Stimulated activated naive CD4-positive, alpha-beta T cell (primary cell): ENCODE data around the gene PFDN1.
A peak's percentile ranks its signal among the peaks of the same experiment; 100 is the strongest.

Experiments used
- DNase-seq, 6 experiments: peaks; one replicate each; lab custom pipeline; 2025; lab: John Stamatoyannopoulos, UW

The PFDN1 gene

DNA sequence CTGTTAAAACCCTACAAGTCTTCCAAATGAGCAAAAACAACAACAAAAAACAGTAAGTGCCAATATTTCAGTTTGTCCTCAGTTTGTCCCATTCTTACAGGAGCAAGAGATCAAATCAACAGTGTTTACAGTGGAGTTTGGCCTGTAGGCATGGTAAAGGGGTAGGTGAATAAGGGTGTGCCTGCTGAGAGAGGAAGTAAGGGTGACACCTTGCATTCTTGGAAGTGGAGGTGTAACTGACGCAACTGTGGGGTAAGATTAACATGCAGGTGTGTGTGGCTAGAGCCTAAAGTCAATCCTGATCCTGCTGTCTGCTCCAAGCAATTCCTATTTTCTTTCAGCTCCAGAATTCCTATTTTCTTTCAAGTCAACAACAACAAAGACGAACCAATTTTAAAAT, 43.4 kb downstream of the PFDN1 start:
- peak in 3 of 6 experiments; percentile 17 to 33 (median 19) for DNase-seq

DNA sequence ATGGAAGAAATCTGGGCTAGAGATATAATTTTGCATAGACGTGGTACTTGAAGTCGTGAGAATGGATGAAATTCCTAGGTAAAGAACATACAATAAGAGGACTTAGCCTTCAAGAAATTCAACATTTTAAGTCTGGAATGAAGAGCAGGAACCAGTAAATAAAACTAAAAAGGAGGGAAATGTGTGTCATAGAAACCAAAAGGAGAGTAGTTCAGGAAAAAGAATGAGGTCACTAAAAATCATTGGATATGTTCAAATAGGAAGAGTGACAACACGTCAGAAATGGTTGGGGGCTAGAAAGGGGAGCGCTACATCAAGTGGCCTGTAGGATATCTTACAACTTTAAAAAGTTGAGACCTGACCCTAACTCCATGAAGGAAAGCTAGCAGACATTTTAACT, 44.0 kb downstream of the PFDN1 start:
- no peak for DNase-seq

DNA sequence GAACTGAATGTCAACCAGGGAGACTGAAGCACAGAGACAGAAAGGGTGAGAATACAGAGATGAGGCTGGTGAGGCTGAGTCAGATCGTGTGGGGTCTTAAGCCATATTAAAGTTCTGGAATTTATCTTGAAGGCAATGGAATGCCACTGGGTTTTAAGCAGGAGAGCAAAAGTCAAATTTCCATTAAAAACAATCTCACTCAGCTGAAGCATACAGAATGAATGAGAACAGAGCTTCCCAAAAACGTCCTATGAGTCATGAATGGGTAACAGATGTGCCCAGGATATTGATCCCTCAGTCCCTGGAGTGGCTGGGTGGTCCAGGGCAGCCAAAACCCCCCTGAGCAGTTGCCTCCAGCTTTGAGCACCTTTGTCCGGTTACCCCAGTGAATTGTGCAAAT, 44.9 kb downstream of the PFDN1 start:
- DNase-seq, result no peak

DNA sequence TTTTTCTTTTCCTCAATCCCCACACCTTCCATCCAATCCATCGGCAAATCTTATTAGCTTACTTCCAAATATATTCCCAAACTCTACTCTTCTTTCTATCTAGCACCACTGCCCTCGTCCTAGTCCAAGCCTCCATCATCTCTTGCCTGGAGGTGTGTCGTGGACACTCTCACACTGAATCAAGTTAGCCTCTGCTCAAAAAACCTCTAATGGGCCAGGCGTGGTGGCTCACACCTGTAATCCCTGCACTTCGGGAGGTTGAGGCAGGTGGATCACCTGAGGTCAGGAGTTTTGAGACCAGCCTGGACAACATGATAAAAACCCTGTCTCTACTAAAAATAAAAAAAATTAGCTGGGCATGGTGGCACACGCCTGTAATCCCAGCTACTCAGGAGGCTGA, 46.2 kb downstream of the PFDN1 start:
- no peak for DNase-seq

DNA sequence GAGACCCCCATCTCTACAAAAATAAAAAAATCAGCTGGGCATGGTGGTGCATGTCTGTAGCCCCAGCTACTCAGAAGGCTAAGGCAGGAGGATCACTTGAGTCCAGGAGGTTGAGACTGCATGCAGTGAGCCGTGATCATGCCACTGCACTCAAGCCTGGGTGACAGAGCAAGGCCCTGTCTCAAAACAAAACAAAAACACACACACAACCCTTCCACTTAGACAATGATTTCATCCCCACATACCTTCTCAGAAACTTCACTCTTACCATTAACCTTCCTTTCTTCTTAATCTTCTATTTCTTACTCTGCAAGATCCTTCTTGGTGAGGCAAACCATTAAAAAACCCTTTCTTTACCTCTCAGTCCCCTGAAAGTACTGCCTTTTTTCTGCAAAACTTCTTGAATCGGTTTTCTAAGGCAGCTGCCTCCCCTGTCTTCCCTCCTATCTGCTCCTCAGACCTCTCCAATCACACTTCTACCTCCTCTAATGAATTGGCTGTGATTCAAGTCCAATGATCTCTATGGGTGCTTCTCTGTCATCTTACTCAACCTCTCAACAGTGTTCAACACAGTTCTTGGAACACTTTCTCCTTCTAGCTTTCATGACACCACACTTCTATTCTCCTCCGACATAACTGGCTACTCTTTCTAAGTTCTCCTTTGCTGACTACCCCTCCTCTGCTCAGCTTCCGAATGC, 47.3 kb downstream of the PFDN1 start:
- no peak for DNase-seq

DNA sequence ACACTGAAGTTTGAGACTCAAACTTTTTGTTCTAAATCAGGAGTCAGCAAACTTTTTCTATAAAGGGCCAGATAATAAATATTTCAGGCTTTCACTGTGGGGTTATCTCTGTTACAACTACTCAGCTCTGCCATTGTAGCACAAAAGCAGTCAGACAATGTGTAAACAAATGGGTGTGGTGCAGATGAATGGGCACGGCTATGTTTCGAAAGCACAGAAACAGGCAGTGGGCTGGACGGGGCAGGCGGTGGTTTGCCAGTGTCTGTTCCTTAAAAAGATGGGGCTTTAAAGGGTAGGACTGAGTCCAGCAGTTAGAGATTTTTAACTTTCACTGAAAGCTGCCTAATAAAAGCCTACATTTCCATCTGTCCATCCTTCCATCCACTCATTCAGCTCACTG, 48.9 kb downstream of the PFDN1 start:
- DNase-seq, result no peak

DNA sequence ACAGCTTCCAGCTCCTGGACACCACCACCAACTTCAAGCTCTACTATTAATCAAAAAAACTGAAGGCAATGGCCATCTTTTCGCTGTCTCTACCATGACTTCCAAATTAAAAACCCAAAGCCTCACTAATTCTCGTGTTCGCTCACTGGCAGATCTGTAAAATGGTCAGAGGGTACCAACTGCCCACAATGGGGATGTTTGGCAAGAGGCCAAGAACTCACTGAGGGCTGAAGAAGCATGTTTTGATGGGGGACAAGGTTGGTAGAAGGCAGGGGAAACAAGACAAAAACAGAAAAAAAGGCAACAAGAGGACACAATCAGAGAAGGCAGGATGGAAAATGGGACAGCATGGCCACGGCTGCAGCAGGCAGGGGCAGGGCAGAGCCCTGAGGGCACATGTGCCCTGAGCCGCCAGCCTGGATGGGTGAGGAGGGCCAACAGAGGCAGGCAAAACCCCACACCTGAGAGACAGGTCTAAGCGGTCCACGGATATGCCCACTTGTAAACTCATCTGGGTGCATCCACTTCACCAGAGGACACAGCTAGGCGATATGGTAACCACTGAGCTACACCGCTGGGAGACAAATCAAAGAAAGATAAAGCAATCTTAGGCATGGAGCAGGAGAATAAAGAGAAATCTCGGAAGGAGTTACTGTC, 50.3 kb downstream of the PFDN1 start:
- DNase-seq, result no peak

DNA sequence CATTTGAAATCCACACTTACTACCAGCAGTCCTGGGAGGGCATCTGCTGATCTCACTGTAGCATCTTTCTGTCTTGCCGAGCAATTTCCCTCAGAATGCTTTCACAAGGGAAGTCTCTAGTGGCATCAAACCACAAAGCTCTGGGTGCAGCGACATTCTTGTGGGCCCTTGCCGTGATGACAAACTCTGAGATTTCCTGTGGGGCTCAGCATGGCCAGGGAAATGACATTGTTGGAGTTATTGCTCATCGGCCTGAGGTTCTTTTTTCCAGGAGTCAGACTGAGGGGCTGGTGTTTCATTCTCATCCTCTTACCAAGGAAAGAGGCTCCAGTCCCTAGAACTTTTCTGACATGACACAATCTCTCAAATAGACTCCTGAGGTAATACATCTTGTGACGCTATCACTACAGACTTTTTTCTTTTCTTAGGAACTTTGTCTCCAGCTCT, 51.4 kb downstream of the PFDN1 start:
- peak in 3 of 6 experiments; percentile 12 to 39 (median 23) for DNase-seq

DNA sequence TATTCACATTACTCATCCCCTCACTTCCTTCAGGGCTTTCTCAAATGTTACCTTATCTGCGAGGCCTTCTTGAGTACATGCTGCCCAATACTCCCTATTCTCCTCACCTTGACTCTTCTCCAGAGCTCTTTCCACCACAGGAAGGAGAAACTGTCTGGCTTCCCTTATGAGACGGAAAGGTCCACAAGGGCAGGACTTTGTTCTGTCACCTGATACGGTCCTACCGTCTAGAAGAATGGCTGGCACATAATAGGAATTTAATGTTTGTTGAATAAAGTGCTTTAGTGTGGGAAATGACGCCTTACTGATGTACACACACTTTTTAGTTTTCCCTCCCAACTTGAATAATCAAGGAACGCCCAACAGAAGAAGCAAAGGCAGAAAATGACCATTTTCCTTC, 52.5 kb downstream of the PFDN1 start:
- no peak for DNase-seq

DNA sequence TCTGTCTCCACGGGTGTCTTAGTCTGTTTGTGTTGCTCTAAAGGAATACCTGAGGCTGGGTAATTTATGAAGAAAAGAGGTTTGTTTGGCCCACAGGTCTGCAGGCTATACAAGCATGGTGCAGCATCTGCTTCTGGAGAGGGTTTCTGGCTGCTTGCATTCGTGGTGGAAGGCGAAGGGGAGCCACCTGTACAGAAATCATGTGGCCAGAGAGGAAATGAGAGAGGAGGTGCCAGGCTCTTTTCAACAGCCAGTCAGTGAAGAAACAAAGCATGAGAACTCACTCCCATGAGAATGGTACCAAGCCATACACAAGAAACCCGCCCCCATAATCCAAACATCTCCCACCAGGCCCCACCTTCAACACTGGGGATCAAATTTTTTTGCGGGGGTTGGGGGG, 53.4 kb downstream of the PFDN1 start:
- DNase-seq, result no peak

DNA sequence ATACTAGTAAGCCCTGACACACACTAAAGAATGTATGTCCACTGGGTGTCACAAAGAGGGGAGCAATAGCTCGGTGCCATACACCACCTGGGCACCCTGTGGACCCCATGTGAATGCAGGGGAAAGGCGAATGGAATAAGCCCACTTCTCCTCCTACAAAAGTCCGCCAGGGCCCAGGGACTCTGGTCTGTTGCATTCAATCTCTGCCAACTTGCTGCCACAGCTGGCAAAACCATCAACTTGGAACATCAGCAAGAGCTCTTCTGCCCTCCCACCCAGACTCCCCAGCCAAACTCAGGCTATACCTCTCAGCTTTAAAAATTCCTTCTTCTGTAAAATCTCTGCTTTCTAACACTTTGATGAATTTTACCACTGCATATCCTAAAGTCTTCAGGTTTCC, 54.5 kb downstream of the PFDN1 start:
- DNase-seq, result no peak

DNA sequence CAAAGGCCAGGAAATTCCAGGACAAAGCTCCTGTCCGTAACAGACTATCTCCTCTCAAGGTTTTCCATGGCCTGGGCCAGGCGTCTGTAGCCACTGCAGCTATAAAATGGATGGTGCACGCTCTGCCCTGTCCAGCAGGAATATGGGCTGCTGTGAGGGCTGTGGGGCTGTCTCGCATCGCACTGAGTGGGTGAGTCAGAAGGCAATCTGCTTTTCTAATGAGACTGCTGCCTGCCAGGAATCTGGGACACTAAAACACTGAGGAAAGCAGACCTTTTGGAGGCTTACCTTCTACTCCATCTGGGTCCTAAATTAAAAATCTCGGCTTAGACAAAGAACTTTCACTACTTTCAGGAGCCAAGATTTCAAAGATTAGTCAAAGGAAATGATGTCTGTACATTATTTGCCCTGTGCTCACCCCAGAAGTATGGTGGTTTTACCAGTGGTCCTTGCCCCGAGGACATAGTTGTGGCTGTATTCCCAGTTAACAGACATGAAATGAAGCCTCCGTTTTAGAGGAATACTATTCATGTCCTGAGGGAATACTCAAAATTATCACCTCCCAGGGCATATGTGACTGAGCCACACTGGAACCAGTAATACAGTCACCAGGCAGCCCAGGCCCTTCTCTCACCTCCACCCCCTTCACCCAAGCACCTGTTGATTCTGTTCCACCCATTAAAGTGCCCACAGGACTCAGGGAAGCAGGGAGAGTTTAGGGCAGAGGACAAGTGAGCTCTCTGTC, 56.4 kb downstream of the PFDN1 start:
- DNase-seq, result no peak

DNA sequence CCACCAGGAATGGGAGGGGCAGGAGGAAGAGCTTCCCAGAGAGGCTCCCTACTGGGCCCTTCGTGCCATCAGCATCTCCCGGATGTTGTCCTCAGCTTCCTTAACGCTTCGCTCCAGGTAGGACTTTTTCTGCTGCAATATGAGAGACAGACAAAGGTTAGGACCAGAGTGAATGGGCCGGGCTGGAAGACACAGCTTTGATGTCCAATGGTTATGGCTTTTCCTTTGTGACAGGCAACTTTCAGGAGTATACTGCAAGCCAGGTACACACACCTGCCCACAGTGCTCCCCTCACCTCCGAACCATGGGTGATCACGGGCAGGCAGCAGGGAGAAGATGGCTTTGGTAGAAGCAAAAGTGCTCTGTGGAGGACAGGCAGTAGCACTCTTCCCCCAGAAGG, 57.0 kb downstream of the PFDN1 start:
- no peak for DNase-seq

DNA sequence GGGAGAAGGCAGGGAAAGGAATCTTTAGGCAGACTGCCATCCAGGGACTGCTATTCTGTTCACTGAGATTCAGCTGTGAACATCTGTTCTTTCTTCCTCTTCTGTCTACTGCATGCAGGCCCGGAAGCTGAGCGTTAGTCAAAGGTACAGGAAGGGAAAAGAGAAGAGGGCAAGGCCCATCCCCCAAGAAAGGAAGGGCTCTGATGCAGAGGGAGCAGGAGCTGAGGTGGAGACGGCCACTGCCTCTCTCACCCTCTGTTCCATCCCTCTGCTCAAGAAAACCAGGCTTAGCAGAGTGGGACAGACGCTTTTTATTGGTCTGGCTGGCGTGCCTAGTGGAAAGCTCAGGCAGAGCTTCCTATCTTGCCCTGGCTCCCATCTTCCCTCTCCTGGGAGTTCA, 57.6 kb downstream of the PFDN1 start:
- peak in 1 of 6 experiments; percentile 17 for DNase-seq

DNA sequence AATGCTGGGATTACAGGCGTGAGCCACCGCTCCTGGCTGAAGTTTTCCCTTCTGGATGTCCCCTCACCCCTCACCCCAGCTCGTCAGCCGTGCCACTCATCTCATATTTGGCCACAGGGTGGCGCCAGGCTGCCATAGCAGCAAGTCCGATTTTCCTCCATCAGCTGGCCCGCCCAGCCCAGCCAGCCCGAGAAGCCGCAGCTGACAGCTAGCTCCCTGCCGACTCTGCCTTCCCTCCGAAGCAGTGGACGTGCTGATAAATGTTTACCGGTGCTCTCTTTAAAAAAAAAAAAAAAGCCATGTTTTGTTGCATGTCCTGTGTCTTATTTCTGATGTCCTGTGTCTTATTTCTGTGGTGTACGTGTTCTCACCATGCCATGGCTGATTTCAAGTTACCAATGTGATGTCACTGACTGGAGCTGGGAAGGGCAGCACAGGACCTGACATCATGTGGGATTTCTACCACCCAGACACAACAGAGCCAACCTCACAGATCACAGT, 58.3 kb downstream of the PFDN1 start:
- DNase-seq, result peak; percentile 63 to 79 (median 70)

DNA sequence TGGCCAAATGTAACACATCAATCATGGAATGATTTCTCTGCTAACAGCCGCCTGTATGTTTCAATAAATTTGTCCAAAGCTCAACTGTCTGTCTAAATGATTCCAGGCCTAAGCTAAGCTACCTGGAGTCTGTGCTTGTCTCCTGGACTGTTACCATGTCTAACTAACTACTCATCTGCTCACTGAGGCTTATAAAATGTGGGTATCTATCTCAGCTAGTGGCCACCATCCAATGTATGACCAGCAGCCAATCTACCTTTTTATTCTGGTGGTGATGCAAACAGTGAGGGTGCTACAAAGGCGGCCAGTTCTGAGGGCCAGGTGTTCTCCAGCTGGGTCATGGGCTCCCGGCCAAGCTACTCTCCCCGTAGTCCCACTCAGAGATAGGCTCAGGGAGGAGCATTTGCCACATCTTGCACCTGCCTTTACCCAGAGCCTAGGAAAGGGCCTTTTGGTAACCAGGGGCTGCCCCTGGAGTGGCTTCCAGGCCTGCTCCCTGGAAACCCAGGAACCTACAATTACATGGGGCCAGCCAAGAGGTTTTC, 59.1 kb downstream of the PFDN1 start:
- no peak for DNase-seq

DNA sequence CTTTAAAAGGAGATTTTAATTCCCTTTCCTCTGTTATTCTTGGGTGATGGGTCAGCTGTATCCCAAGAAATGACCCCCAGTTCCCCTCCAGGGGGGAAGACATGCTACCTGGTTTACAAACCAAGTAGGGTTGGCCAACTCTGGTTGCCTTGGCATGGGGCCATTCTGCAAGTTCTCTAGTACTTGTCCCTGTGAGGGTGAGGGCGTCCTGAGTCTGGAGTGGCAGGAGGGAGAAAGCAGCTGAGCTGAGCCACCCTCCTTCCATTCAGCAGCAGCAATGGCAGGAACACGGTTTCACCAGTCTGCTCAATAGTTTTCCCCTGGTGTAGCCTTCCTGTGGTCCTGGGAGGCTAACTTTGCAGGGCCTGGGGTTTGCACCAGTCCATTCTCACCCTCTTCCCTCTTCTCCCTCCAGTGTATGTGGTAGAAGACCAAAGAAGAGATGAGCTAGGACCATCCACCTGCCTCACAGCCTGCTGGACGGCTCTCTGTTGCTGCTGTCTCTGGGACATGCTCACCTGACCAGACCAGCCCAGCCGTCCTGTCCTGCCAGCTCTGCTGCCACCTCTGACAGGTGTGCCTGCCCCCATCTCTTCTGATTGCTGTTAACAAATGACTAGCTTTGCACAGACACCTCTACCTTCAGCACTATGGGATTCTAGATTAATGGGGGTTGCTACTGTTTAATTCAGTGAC, 59.9 kb downstream of the PFDN1 start:
- no peak for DNase-seq

DNA sequence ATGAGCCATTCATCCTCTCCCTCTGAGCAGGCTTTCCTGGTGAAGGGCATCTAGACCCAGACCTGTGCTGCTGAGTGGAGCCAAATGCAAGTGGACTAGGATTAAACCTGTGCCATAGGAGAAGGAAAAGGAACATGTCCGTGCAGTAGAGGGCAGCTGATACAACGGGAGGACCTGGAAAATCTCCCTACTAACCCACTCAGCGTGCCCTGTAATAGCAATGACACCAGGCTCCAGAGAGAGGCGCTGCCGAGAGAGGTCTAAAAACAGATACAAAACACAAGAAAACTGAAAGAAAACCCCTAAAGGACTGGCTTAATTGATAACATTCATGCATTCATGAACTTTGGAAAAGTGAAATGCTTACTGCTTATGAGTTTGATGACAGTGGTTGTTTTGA, 60.8 kb downstream of the PFDN1 start:
- no peak for DNase-seq

DNA sequence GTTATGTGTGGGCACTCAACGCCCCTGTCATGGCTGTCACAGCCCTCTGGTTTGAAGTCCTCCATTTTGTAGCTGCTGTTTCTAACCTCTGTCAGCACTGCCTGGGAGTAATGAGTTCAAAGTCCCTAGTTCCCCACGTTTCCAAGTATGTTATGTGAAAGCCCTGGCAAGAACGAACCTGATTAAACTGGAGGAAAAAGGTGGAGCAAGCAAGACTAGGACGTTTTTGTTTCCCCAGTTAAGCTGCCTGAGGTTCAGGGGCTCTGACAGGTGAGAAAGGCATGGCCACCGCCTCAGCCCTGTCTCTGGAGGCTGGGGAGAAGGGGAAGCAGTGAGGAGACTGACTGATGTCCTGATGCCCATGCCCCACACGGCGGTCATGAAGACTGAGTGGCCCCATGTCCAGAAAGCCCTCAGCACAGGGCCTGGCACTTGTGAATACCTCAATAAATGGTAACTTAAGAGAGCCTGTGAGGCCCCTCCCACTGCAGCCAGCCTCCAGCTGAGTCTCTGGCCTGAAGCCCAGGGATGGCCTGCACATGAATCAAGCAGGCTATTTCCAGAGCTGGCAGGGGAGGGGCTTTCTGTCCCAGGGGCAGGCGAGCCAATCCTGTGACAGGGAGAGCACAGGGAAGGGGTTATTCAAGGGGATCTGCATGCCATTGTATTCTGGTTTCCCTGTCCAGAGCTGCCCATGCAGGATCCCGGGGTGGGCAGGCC, 61.8 kb downstream of the PFDN1 start:
- DNase-seq, result no peak

DNA sequence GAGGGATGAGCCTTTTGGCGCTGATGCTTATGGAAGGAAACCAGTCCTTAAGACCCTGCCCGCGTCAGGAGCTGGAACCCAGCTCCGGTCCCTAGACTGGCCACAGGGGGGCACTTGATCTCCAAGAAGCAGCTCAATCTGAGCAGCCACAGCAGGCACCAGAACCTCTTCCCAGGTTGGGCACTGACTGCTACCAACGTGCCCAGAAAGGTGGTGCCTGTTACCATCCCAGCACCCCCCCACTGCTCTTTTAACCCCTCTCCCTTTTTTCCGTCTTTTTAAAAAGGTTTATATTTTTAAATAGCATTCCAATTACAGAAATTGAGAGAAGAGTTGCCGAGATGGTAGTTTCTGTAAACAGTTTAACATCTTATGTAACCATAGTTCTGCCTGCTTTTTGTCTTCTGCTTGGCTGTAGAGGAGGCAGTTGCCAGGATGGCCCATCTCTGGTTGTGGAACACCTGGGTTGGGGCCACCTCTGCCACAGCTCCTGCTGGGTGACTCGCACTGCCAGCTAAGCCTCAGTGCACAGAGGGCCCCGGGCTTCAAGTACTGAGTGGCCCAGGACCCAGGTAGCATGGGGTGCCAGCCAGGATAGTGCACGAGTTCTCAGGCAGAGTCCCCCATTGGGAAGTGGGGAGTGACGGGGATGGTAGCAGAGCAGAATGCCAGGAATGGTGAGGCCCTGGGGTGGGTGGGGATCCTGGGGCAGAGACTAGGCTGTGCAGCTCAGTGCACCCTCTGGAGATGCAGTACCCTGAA, 62.8 kb downstream of the PFDN1 start:
- DNase-seq, result peak in 5 of 6 experiments; percentile 19 to 35 (median 31)

DNA sequence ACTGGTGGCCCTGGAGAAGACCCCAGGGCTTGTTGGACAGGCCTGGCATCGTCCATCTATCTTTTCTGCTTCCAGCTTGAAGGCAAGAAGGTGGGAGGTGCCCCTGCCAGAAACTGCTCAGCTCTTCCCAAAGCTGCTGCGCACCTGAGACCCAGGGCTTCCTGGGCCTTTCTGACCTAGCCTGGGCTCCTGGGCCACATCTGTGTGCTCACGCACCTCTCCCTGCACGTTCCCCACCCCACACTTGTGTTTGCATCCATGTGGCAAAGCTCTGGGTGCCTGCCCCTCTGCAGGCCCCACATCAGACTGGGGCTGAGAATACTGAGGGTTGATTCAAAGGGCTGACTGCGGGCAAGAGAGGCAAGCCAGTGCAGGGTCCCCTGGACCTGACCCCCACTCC, 63.4 kb downstream of the PFDN1 start:
- DNase-seq, result no peak
